SU-DHL-6 (cell line): ENCODE data around the gene INTS7.

Experiments
- CTCF ChIP-seq: fragments of 200-600 bp; sonication (generic); IDR thresholded peaks from one replicate; pipeline ENCODE4 v1.5.1; 2017; ENCODE audit warnings: antibody characterized with exemption, mild to moderate bottlenecking, low read length, moderate library complexity; ENCODE audit not compliant: insufficient read depth, poor library complexity, severe bottlenecking
- EZH2phosphoT487 ChIP-seq: fragments of 200-600 bp; sonication (generic), shearing (Covaris generic); conservative IDR thresholded peaks from 2 replicates; pipeline ENCODE4 v1.6.1; 2018; ENCODE audit warnings: mild to moderate bottlenecking, antibody characterized with exemption, low read length, moderate library complexity, mixed read lengths

- TF ChIP-seq CTCF (no peak), EZH2phosphoT487 (no peak)
Observed at GRCh38 chr1:211935448-211935970, 99.8 kb downstream of the INTS7 start.
